ENCODE results near the gene PALLD. TPM values are rescaled to one million over a fixed set of nuclear protein-coding genes. Genes with fewer than 3 reads are reported as not detected.
"Not testable (repeated sequence)": the region's sequence is repeated elsewhere in the genome, so short reads cannot be mapped to it uniquely, and the experiment has no call there.

PALLD gene
- total RNA-seq, 1 donor from 2014 or later = 396 TPM

- no peak for TF ChIP-seq CTCF (IDR thresholded peaks at IDR 0.05)
- peak overlapping the region; percentile 69 for H3K27ac Mint-ChIP-seq (ENCODE audit: unreplicated experiment)
- H3K9me3 Mint-ChIP-seq (ENCODE audit: unreplicated experiment) = peaks cover 15% of the 10 kb centered on the region
- no peak overlapping the region for H3K4me3 Mint-ChIP-seq (ENCODE audit: unreplicated experiment)
- DNase-seq (ENCODE audit: extremely low spot score, unreplicated experiment) = no peak
- peaks cover 42% of the 10 kb centered on the region for H3K4me1 Mint-ChIP-seq (ENCODE audit: unreplicated experiment)
- H3K27me3 Mint-ChIP-seq (ENCODE audit: unreplicated experiment) = no peaks in the 10 kb centered on the region
- H3K36me3 Mint-ChIP-seq (ENCODE audit: unreplicated experiment) = peaks cover 62% of the 10 kb centered on the region
Measured at GRCh38 chr4:168724243-168724642, 227.4 kb downstream of the PALLD start.

- Mint-ChIP-seq H3K27me3 (ENCODE audit: unreplicated experiment) (no peaks in the 10 kb centered on the region), H3K4me1 (ENCODE audit: unreplicated experiment) (peaks cover 42% of the 10 kb centered on the region), H3K4me3 (ENCODE audit: unreplicated experiment) (no peak overlapping the region), H3K27ac (ENCODE audit: unreplicated experiment) (peak overlapping the region; percentile 69), H3K36me3 (ENCODE audit: unreplicated experiment) (peaks cover 63% of the 10 kb centered on the region), H3K9me3 (ENCODE audit: unreplicated experiment) (peaks cover 12% of the 10 kb centered on the region)
- DNase-seq (ENCODE audit: extremely low spot score, unreplicated experiment) = no peak
- no peak for TF ChIP-seq CTCF (IDR thresholded peaks at IDR 0.05)
Measured at GRCh38 chr4:168724686-168725411, 228.0 kb downstream of the PALLD start.

- Mint-ChIP-seq H3K4me3 (ENCODE audit: unreplicated experiment) (no peak overlapping the region), H3K27me3 (ENCODE audit: unreplicated experiment) (no peaks in the 10 kb centered on the region), H3K4me1 (ENCODE audit: unreplicated experiment) (peaks cover 44% of the 10 kb centered on the region), H3K9me3 (ENCODE audit: unreplicated experiment) (peaks cover 12% of the 10 kb centered on the region), H3K36me3 (ENCODE audit: unreplicated experiment) (peaks cover 63% of the 10 kb centered on the region), H3K27ac (ENCODE audit: unreplicated experiment) (peak overlapping the region; percentile 43)
- no peak for TF ChIP-seq CTCF (IDR thresholded peaks at IDR 0.05)
- DNase-seq (ENCODE audit: extremely low spot score, unreplicated experiment) = no peak
Measured at GRCh38 chr4:168725930-168726329, 229.1 kb downstream of the PALLD start.

GRCh38 chr4:168727181-168727580 lies 230.3 kb downstream of the PALLD start:
- Mint-ChIP-seq H3K9me3 (ENCODE audit: unreplicated experiment) (peaks cover 12% of the 10 kb centered on the region), H3K36me3 (ENCODE audit: unreplicated experiment) (peaks cover 67% of the 10 kb centered on the region), H3K27ac (ENCODE audit: unreplicated experiment) (peak overlapping the region; percentile 13), H3K4me1 (ENCODE audit: unreplicated experiment) (peaks cover 50% of the 10 kb centered on the region)
- not testable (repeated sequence) for DNase-seq (ENCODE audit: extremely low spot score, unreplicated experiment); H3K4me3 Mint-ChIP-seq (ENCODE audit: unreplicated experiment); H3K27me3 Mint-ChIP-seq (ENCODE audit: unreplicated experiment)

GRCh38 chr4:168731006-168731636 lies 234.3 kb downstream of the PALLD start:
- Mint-ChIP-seq H3K27ac (ENCODE audit: unreplicated experiment) (peak overlapping the region; percentile 69), H3K9me3 (ENCODE audit: unreplicated experiment) (peaks cover 12% of the 10 kb centered on the region), H3K4me3 (ENCODE audit: unreplicated experiment) (no peak overlapping the region), H3K36me3 (ENCODE audit: unreplicated experiment) (peaks cover 64% of the 10 kb centered on the region), H3K27me3 (ENCODE audit: unreplicated experiment) (no peaks in the 10 kb centered on the region), H3K4me1 (ENCODE audit: unreplicated experiment) (peaks cover 44% of the 10 kb centered on the region)
- TF ChIP-seq CTCF (IDR thresholded peaks at IDR 0.05) = no peak
- DNase-seq (ENCODE audit: extremely low spot score, unreplicated experiment) = no peak

Data from osteocyte (in vitro differentiated cells).